H1 (cell line): ENCODE data around the gene MUC13. TPM values are rescaled to one million over a fixed set of nuclear protein-coding genes. Genes with fewer than 3 reads are reported as not detected.

Experiments used
- CTCF ChIA-PET: fragments of 300-600 bp; sonication (Branson Sonifier 250); formaldehyde crosslinking; loops from one replicate; lab custom pipeline; 2021; ENCODE audit not compliant: partially characterized antibody; lab: Charles Lee
- POLR2A ChIA-PET: fragments of 300-600 bp; sonication (Branson Sonifier 250); formaldehyde crosslinking; loops from one replicate; lab custom pipeline; 2021; ENCODE audit warnings: inconsistent platforms; ENCODE audit not compliant: partially characterized antibody; lab: Charles Lee
- DNase-seq, 2 experiments: peaks; one replicate each; pipeline versions ENCODE4 v3.0.0 to v3.0.0-alpha.2; 2010 to 2022; ENCODE audit warnings: low spot score in 2 of 2, low read depth in 1 of 2, mixed read lengths in 1 of 2
- FAIRE-seq: peaks from 2 replicates; lab custom pipeline; 2011; peaks lifted over from hg19 to GRCh38; lab: Jason Lieb, UNC
- H2AFZ ChIP-seq: 2 replicates; pipeline ENCODE4 v1.8.1; 2012; ENCODE audit warnings: low read length, inconsistent platforms
- H2AK5ac ChIP-seq: 2 replicates; pipeline ENCODE4 v1.6.1; 2013; ENCODE audit warnings: low read depth, low read length
- H2BK120ac ChIP-seq: replicated peaks from 2 replicates; pipeline ENCODE3; 2013; ENCODE audit warnings: low read depth, low read length, inconsistent platforms
- H2BK12ac ChIP-seq: 2 replicates; pipeline ENCODE4 v1.6.1; 2013; ENCODE audit warnings: low read depth, low read length
- H2BK15ac ChIP-seq: 2 replicates; pipeline ENCODE4 v1.6.1; 2013; ENCODE audit warnings: low read length
- H2BK20ac ChIP-seq: 2 replicates; pipeline ENCODE4 v1.6.1; 2013; ENCODE audit warnings: low read length
- H2BK5ac ChIP-seq: 2 replicates; pipeline ENCODE4 v1.6.1; 2013; ENCODE audit warnings: low read depth, low read length
- H3K14ac ChIP-seq: 2 replicates; pipeline ENCODE4 v1.6.1; 2013; ENCODE audit warnings: inconsistent platforms; ENCODE audit not compliant: insufficient read length
- H3K18ac ChIP-seq: 2 replicates; pipeline ENCODE4 v1.6.1; 2013; ENCODE audit warnings: low read length; ENCODE audit errors: extremely low read depth
- H3K23ac ChIP-seq: 2 replicates; pipeline ENCODE4 v1.6.1; 2013; ENCODE audit warnings: inconsistent platforms; ENCODE audit not compliant: insufficient read length
- H3K23me2 ChIP-seq: 2 replicates; pipeline ENCODE4 v1.6.1; 2013; ENCODE audit warnings: low read depth, low read length
- H3K27ac ChIP-seq: 2 replicates; pipeline ENCODE4 v1.6.1; 2011; ENCODE audit warnings: low read depth, low read length, inconsistent platforms
- H3K27me3 ChIP-seq, 4 experiments: replicated peaks in 1 of 4; 1 replicate in 1 of 4; 2 replicates in 3 of 4; pipeline versions ENCODE4 v1.6.1 to v1.8.1; 2011 to 2013; ENCODE audit warnings: low read length in 3 of 4, mild to moderate bottlenecking in 3 of 4, inconsistent platforms in 2 of 4, mixed read lengths in 2 of 4, moderate library complexity in 1 of 4; ENCODE audit not compliant: control insufficient read depth in 3 of 4, insufficient read depth in 3 of 4; ENCODE audit errors: extremely low read depth in 1 of 4
- H3K36me3 ChIP-seq, 4 experiments: 2 replicates each; pipeline versions ENCODE4 v1.6.1 to v1.8.1; 2011 to 2013; ENCODE audit warnings: mild to moderate bottlenecking in 4 of 4, low read length in 3 of 4, moderate library complexity in 2 of 4, control low read depth in 1 of 4, inconsistent platforms in 1 of 4; ENCODE audit not compliant: insufficient read depth in 4 of 4, control insufficient read depth in 2 of 4
- H3K4ac ChIP-seq: replicated peaks from 2 replicates; pipeline ENCODE3; 2013; ENCODE audit warnings: low read length, low read depth, mixed read lengths, inconsistent platforms; ENCODE audit not compliant: insufficient read length
- H3K4me1 ChIP-seq, 4 experiments: replicated peaks in 1 of 4; 1 replicate in 1 of 4; 2 replicates in 3 of 4; pipeline versions ENCODE4 v1.6.1 to v1.8.1; 2011 to 2013; ENCODE audit warnings: low read length in 3 of 4, inconsistent platforms in 2 of 4, mixed read lengths in 1 of 4; ENCODE audit not compliant: insufficient read depth in 4 of 4, control insufficient read depth in 3 of 4
- H3K4me2 ChIP-seq, 2 experiments: 2 replicates each; pipeline versions ENCODE4 v1.6.1 to v1.8.1; 2011 to 2013; ENCODE audit warnings: low read depth in 2 of 2, low read length in 2 of 2, control low read depth in 1 of 2, inconsistent platforms in 1 of 2, mild to moderate bottlenecking in 1 of 2; ENCODE audit not compliant: insufficient read depth in 1 of 2
- H3K4me3 ChIP-seq, 4 experiments: fragments of 200-600, 300-600 bp in 1 of 4; sonication (generic), shearing (Covaris generic), sonication (Bioruptor Twin) in 1 of 4; 2 replicates each; pipeline versions ENCODE4 v1.5.1 to v1.8.1; 2011 to 2016; ENCODE audit warnings: low read length in 4 of 4, low read depth in 3 of 4, control low read depth in 2 of 4, inconsistent platforms in 2 of 4, mild to moderate bottlenecking in 2 of 4, mixed read lengths in 1 of 4, moderate library complexity in 1 of 4; ENCODE audit not compliant: insufficient read depth in 2 of 4; ENCODE audit errors: extremely low read depth in 1 of 4
- H3K56ac ChIP-seq: replicated peaks from 2 replicates; pipeline ENCODE3; 2013; ENCODE audit warnings: low read depth, mild to moderate bottlenecking, mixed read lengths, low read length, inconsistent platforms; ENCODE audit not compliant: insufficient read length
- H3K79me1 ChIP-seq: 2 replicates; pipeline ENCODE4 v1.6.1; 2013; ENCODE audit warnings: low read depth, low read length, control low read depth
- H3K79me2 ChIP-seq, 2 experiments: 2 replicates each; pipeline versions ENCODE4 v1.6.1 to v1.8.1; 2012 to 2013; ENCODE audit warnings: low read length in 2 of 2, mild to moderate bottlenecking in 2 of 2, inconsistent platforms in 1 of 2; ENCODE audit not compliant: insufficient read depth in 2 of 2, control insufficient read depth in 1 of 2
- H3K9ac ChIP-seq, 4 experiments: replicated peaks in 1 of 4; 1 replicate in 1 of 4; 2 replicates in 3 of 4; pipeline versions ENCODE4 v1.6.1 to v1.8.1; 2011 to 2013; ENCODE audit warnings: low read depth in 3 of 4, low read length in 3 of 4, control low read depth in 2 of 4, mild to moderate bottlenecking in 2 of 4, moderate library complexity in 2 of 4, inconsistent platforms in 1 of 4; ENCODE audit errors: extremely low read depth in 1 of 4
- H3K9me3 ChIP-seq, 2 experiments: 2 replicates each; pipeline versions ENCODE4 v1.6.1 to v1.8.1; 2012 to 2013; ENCODE audit warnings: mild to moderate bottlenecking in 2 of 2, moderate library complexity in 2 of 2, control low read depth in 1 of 2, inconsistent platforms in 1 of 2, low read depth in 1 of 2, low read length in 1 of 2, mixed read lengths in 1 of 2; ENCODE audit not compliant: insufficient read depth in 2 of 2
- H4K20me1 ChIP-seq, 2 experiments: replicated peaks in 1 of 2; 2 replicates each; pipeline versions ENCODE3 to v1.8.1; 2011 to 2013; ENCODE audit warnings: inconsistent platforms in 2 of 2, low read length in 2 of 2, mild to moderate bottlenecking in 1 of 2; ENCODE audit not compliant: insufficient read depth in 2 of 2, control insufficient read depth in 1 of 2
- H4K5ac ChIP-seq: 2 replicates; pipeline ENCODE4 v1.6.1; 2013; ENCODE audit warnings: low read length, low read depth, mixed read lengths, inconsistent platforms; ENCODE audit not compliant: insufficient read length
- H4K8ac ChIP-seq: 2 replicates; pipeline ENCODE4 v1.8.0; 2013; ENCODE audit warnings: mild to moderate bottlenecking, moderate library complexity, low read length, inconsistent platforms; ENCODE audit not compliant: insufficient read depth; ENCODE audit errors: extremely low read depth
- H4K91ac ChIP-seq: replicated peaks from 2 replicates; pipeline ENCODE3; 2013; ENCODE audit warnings: low read length, mixed read lengths, inconsistent platforms; ENCODE audit not compliant: insufficient read length
- CBX5 ChIP-seq: fragments of 300-800, 300-1000 bp; sonication (generic); IDR thresholded peaks from 2 replicates; pipeline ENCODE4 v1.7.1; 2016; ENCODE audit warnings: antibody characterized with exemption, low read length, low read depth
- CBX8 ChIP-seq: fragments of 300-800, 300-1000 bp; sonication (generic); IDR thresholded peaks from 2 replicates; pipeline ENCODE4 v1.7.1; 2016; ENCODE audit warnings: low read depth, low read length, borderline replicate concordance
- GTF2F1 ChIP-seq: IDR thresholded peaks from 2 replicates; pipeline ENCODE4 v1.6.1; 2012; ENCODE audit warnings: low read depth, low read length, improper control_type of control experiment, borderline replicate concordance
- KDM1A ChIP-seq: fragments of 200-600, 300-600 bp; sonication (generic); IDR thresholded peaks from 2 replicates; pipeline ENCODE4 v1.7.1; 2016; ENCODE audit warnings: mild to moderate bottlenecking, low read length, borderline replicate concordance
- NANOG ChIP-seq: IDR thresholded peaks from 2 replicates; pipeline ENCODE4 v1.6.1; 2011; ENCODE audit warnings: low read length, low read depth, mild to moderate bottlenecking, inconsistent platforms; ENCODE audit not compliant: insufficient read depth, poor library complexity, severe bottlenecking
- NRF1 ChIP-seq: IDR thresholded peaks from 2 replicates; pipeline ENCODE4 v1.6.1; 2011; ENCODE audit warnings: mild to moderate bottlenecking, low read depth, low read length, improper control_type of control experiment
- RNF2 ChIP-seq: fragments of 200-900, 300-1000 bp; sonication (generic); IDR thresholded peaks from 2 replicates; pipeline ENCODE4 v1.7.1; 2016; ENCODE audit warnings: borderline replicate concordance, low read depth, mild to moderate bottlenecking, antibody characterized with exemption, low read length; ENCODE audit not compliant: poor library complexity, severe bottlenecking; ENCODE audit errors: missing control alignments
- SIRT6 ChIP-seq: IDR thresholded peaks from one replicate; pipeline ENCODE4 v1.7.1; 2012; ENCODE audit warnings: low read length, inconsistent platforms
- SIX5 ChIP-seq: IDR thresholded peaks from 2 replicates; pipeline ENCODE4 v1.6.1; 2011; ENCODE audit warnings: mild to moderate bottlenecking, low read depth, low read length
- TAF7 ChIP-seq: optimal IDR thresholded peaks from 2 replicates; pipeline ENCODE3; 2011; ENCODE audit warnings: low read depth, mild to moderate bottlenecking, inconsistent platforms, low read length, moderate library complexity, borderline replicate concordance
- WGBS, 2 experiments: shearing (Covaris generic) in 1 of 2; methylation state at CpG; one replicate each; pipeline versions ENCODE4 v1.1.6 to v1.1.7; 2013 to 2015; ENCODE audit warnings: low lambda C conversion rate in 2 of 2, mixed read lengths in 2 of 2, inconsistent platforms in 1 of 2, low coverage in 1 of 2, missing lambda C conversion rate in 1 of 2; ENCODE audit not compliant: insufficient replicate concordance in 2 of 2, insufficient coverage in 1 of 2, insufficient read length in 1 of 2; ENCODE audit errors: extremely low coverage in 1 of 2, missing lambda C conversion rate in 1 of 2; 5-methylcytosine and 5-hydroxymethylcytosine counted together
- polyA plus RNA-seq, 7 experiments: library from polyadenylated mRNA; depleted of rRNA in 3 of 7; stranded (reverse) in 5 of 7; unstranded in 2 of 7; fragments of >200 nt in 5 of 7; fragments of 200-250 nt in 2 of 7; gene quantifications; 1 replicate in 5 of 7; 2 replicates in 1 of 7; 4 replicates in 1 of 7; pipeline versions ENCODE4 v1.2.1 to v1.2.3, GENCODE V29; 2011 to 2013; ENCODE audit warnings: missing spikeins in 2 of 7, mixed read lengths in 2 of 7
- total RNA-seq: library from RNA; stranded (reverse); fragmentation: NEBNext Ultra II Directional; extraction: Animal tissue kit (Norgen Biotek cat#: 25700); gene quantifications from 2 replicates; pipeline ENCODE4 v1.2.1, GENCODE V29; 2021

Gene MUC13
- total and polyA plus RNA-seq, 2 of the 8 experiments (the other 6 are each of a cell fraction or from before 2014, with no cell fraction given), result not detected

- CTCF ChIA-PET, result interaction anchor here (1.0 to 2.3 kb wide), 5 partner anchors 11 to 150 kb away, joined by 3 to 10 read pairs (median 4); no protein-coding TSS in a partner anchor
- TF ChIP-seq CBX8 (no peak), CBX5 (no peak), SIRT6 (no peak), NANOG (no peak), GTF2F1 (no peak), KDM1A (no peak), TAF7 (no peak), SIX5 (no peak), RNF2 (no peak), NRF1 (no peak)
Observed at GRCh38 chr3:124886168-124887056, 48.1 kb downstream of the MUC13 start.

More at GRCh38 chr3:124886168-124887056, 48.1 kb downstream of the MUC13 start:
- H3K56ac ChIP-seq, result peak overlapping the region; percentile 13
- peak overlapping the region; percentile 41 for H4K8ac ChIP-seq
- H3K27ac ChIP-seq, result peak overlapping the region; percentile 44; the same call in 1 of the 2 replicates
- peak overlapping the region; percentile 86 for H3K18ac ChIP-seq
- peak overlapping the region; percentile 91 for H2BK5ac ChIP-seq
- no peak for FAIRE-seq
- POLR2A ChIA-PET, result interaction anchor here (0.7 to 3.3 kb wide), 15 partner anchors 10 to 252 kb away, joined by 3 to 15 read pairs (median 3); partner anchors contain the start of gene UMPS
- peak overlapping the region; percentile 77 to 93 for H3K4me2 ChIP-seq
- H2AK5ac ChIP-seq, result no peak overlapping the region
- H3K79me1 ChIP-seq, result no peaks in the 10 kb centered on the region
- no peaks in the 10 kb centered on the region for H3K9me3 ChIP-seq
- H2BK15ac ChIP-seq, result no peak overlapping the region
- peak overlapping the region; percentile 54 to 88 (median 68) for H3K4me3 ChIP-seq
- no peak overlapping the region for H3K23ac ChIP-seq
- H3K23me2 ChIP-seq, result peaks cover 5% of the 10 kb centered on the region
- peak overlapping the region; percentile 80 for H4K5ac ChIP-seq
- no peaks in the 10 kb centered on the region for H3K27me3 ChIP-seq
- H3K4me1 ChIP-seq, result peaks cover 7 to 41% (median 32%) of the 10 kb centered on the region in 4 experiments
- peak overlapping the region; percentile 51 to 90 (median 58) for H3K9ac ChIP-seq
- H3K79me2 ChIP-seq, result peaks cover 4 to 42% of the 10 kb centered on the region in 2 experiments
- WGBS, 2 experiments, result 1% methylated on average over 42 of the region's 87 CpGs; no CpG with 5 or more reads in 1 of the 2 experiments
- H2AFZ ChIP-seq, result no peak overlapping the region
- no peak overlapping the region for H3K14ac ChIP-seq
- H2BK120ac ChIP-seq, result peak overlapping the region; percentile 82
- peak overlapping the region; percentile 77; the same call in 1 of the 2 replicates for H2BK12ac ChIP-seq
- peak overlapping the region; percentile 98 for H4K91ac ChIP-seq
- no peaks in the 10 kb centered on the region for H3K36me3 ChIP-seq
- no peak overlapping the region for H2BK20ac ChIP-seq
- DNase-seq, result peak in 1 of 2 experiments; percentile 70
- peak overlapping the region; percentile 78 for H3K4ac ChIP-seq
- no peaks in the 10 kb centered on the region for H4K20me1 ChIP-seq
